ENCODE data around the gene MX2.
"Not testable (repeated sequence)": the region's sequence is repeated elsewhere in the genome, so short reads cannot be mapped to it uniquely, and the experiment has no call there.

The MX2 gene

GRCh38 chr21:41419921-41420862 lies 58.4 kb downstream of the MX2 start:
- DNase-seq, result peak; percentile 60

- not testable (repeated sequence) for DNase-seq
These were observed 59.2 kb downstream of the MX2 start for GRCh38 chr21:41420998-41421397.

- no peak for DNase-seq
These were observed 60.9 kb downstream of the MX2 start for GRCh38 chr21:41422546-41423304.

- not testable (repeated sequence) for DNase-seq
These were observed 61.4 kb downstream of the MX2 start for GRCh38 chr21:41423305-41423636.

- DNase-seq, result no peak
These were observed 63.7 kb downstream of the MX2 start for GRCh38 chr21:41425588-41425953.

- DNase-seq, result peak; percentile 36
These were observed 64.3 kb downstream of the MX2 start, which contains the start of gene MX1 for GRCh38 chr21:41425954-41426675. Gene MX1, plus strand, starts transcription at chr21:41426239. Its CDS starts 5,832 bp downstream, at chr21:41432071.

GRCh38 chr21:41426676-41427404 lies 65.0 kb downstream of the MX2 start:
- DNase-seq, result no peak

GRCh38 chr21:41427556-41427955 lies 65.7 kb downstream of the MX2 start:
- no peak for DNase-seq

GRCh38 chr21:41428311-41428710 lies 66.5 kb downstream of the MX2 start:
- DNase-seq, result no peak

- no peak for DNase-seq
These were observed 67.0 kb downstream of the MX2 start for GRCh38 chr21:41428847-41429246.

- no peak for DNase-seq
These were observed 67.5 kb downstream of the MX2 start for GRCh38 chr21:41429305-41429704.

- DNase-seq, result no peak
These were observed 68.2 kb downstream of the MX2 start for GRCh38 chr21:41429925-41430491.

GRCh38 chr21:41431788-41432548 lies 70.1 kb downstream of the MX2 start:
- DNase-seq, result no peak

- no peak for DNase-seq
These were observed 71.0 kb downstream of the MX2 start for GRCh38 chr21:41432562-41433460.

- no peak for DNase-seq
These were observed 71.7 kb downstream of the MX2 start for GRCh38 chr21:41433566-41433965.

- DNase-seq, result no peak
These were observed 73.9 kb downstream of the MX2 start for GRCh38 chr21:41435706-41436105.

- DNase-seq, result no peak
These were observed 75.9 kb downstream of the MX2 start for GRCh38 chr21:41437729-41438128.

- DNase-seq, result no peak
These were observed 76.7 kb downstream of the MX2 start for GRCh38 chr21:41438425-41439113.

- no peak for DNase-seq
These were observed 77.4 kb downstream of the MX2 start for GRCh38 chr21:41439248-41439647.

- DNase-seq, result no peak
These were observed 79.7 kb downstream of the MX2 start for GRCh38 chr21:41441546-41441945.

Data from DMS153 (cell line).